Measurements from ENCODE around the gene MAGI2. TPM values are rescaled to one million over a fixed set of nuclear protein-coding genes. Genes with fewer than 3 reads are reported as not detected.
A peak's percentile ranks its signal among the peaks of the same experiment; 100 is the strongest.

MAGI2 gene
- polyA plus RNA-seq: 2.6 TPM
- long read RNA-seq, donor 1: 0 reads
- long read RNA-seq, donor 2: 0 reads
- long read RNA-seq, donor 3: 0 reads
- long read RNA-seq, donor 4: 0 reads
- long read RNA-seq, donor 5: 0 reads
- long read RNA-seq, donor 6, partial matches to known transcripts: 6 of 6 reads
- long read RNA-seq, donor 6, other reads (novel, unspliced or antisense): 0 of 6 reads
- long read RNA-seq, donor 7: 0 reads
- long read RNA-seq, donor 8: 0 reads
- long read RNA-seq, donor 9: 0 reads
- long read RNA-seq, donor 10: 0 reads
- long read RNA-seq, donor 11: 0 reads

DNA sequence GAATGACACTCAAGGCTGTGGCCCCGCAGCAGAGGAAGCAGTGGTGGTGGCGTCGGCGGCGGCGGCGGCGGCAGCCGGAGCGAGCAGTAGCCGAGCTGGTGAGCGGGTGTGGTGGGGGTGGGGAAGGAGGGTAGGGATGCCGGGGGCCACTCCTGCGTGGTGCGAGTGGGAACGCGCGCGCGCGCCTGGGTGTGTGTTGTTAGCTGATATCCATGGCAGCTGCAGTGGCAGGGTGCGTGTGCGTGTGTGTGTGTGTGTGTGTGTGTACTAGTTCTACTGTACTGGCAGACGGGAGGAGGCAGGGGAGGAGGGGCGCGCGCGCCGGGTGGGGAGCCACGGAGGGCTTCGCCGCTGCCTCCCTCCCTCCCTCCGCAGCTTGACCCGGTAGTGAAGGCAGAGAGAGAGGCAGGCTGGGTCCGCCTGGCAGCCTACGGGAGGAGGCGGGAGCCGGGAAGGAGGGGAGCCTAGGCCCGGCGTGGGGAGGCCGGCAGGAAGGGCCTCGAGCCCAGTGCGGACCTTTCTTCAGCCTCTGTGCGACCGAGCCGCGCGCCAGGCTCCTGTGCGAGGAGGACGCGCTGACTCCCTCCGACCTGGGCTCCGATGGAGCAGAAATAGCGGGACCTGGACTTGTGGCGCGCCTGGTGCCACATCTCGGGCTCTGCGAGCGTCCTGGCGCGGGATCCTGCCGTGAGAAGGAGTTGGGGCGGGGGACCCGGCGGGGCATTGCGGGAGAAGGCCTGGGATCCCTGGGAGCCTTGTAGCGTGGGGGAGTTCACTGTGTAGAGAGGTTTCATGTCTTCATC, at the start of gene MAGI2:
TSS of gene MAGI2 (minus strand) at position 110 of the 803 bp plus-strand sequence. CDS start 347 bp downstream, outside the sequence.
- no CpG with 5 or more reads among the region's 67 CpGs for WGBS (ENCODE audit: insufficient coverage, low lambda C conversion rate)
- Histone ChIP-seq H3K4me3 (ENCODE audit: low read length) (peak within 1 kb of the TSS; percentile 68), H3K9me3 (ENCODE audit: control insufficient read depth, low read depth, low read length) (peaks cover 6% of the 10 kb centered on the region), H3K4me1 (ENCODE audit: control insufficient read depth, insufficient read depth, low read length) (no peaks in the 10 kb centered on the region), H3K27ac (ENCODE audit: low read length) (peak within 1 kb of the TSS; percentile 80), H3K36me3 (ENCODE audit: control insufficient read depth, insufficient read depth, low read length) (no peaks in the 10 kb centered on the region), H3K27me3 (ENCODE audit: control insufficient read depth, insufficient read depth, low read length) (peaks cover 47% of the 10 kb centered on the region)
- DNase-seq: peak; percentile 48 to 62

GRCh38 chr7:79502151-79502550, 48.7 kb upstream of the MAGI2 start:
- no CpG with 5 or more reads among the region's 1 CpG for WGBS (ENCODE audit: insufficient coverage, low lambda C conversion rate)
- no peaks in the 10 kb centered on the region for H3K27me3 ChIP-seq (ENCODE audit: control insufficient read depth, insufficient read depth, low read length)
- no peaks in the 10 kb centered on the region for H3K4me1 ChIP-seq (ENCODE audit: control insufficient read depth, insufficient read depth, low read length)
- no peaks in the 10 kb centered on the region for H3K36me3 ChIP-seq (ENCODE audit: control insufficient read depth, insufficient read depth, low read length)
- H3K27ac ChIP-seq (ENCODE audit: low read length): no peak overlapping the region
- no peaks in the 10 kb centered on the region for H3K9me3 ChIP-seq (ENCODE audit: control insufficient read depth, low read depth, low read length)
- H3K4me3 ChIP-seq (ENCODE audit: low read length): no peak overlapping the region
- no peak for DNase-seq

DNA sequence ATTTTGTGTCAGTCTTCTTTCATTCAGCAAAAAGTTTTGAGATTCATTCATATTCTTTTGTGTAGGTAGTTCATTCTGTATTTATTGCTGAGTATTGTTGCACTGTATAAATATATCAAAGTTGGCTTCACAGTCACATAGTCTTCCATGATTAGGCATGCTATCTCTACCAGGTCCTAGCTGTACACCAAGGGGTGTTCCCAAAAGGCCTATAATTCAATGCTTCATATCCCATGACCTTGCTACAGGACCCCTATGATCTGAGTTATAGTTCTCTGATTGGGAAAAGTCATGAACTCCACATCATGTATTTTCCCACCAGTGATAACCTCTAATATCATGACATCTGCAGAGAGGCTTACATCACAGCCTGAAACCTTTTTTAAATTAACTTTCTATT, 47.3 kb upstream of the MAGI2 start:
- no peaks in the 10 kb centered on the region for H3K4me1 ChIP-seq (ENCODE audit: control insufficient read depth, insufficient read depth, low read length)
- no peaks in the 10 kb centered on the region for H3K9me3 ChIP-seq (ENCODE audit: control insufficient read depth, low read depth, low read length)
- no peaks in the 10 kb centered on the region for H3K27me3 ChIP-seq (ENCODE audit: control insufficient read depth, insufficient read depth, low read length)
- no peak for DNase-seq
- no peaks in the 10 kb centered on the region for H3K36me3 ChIP-seq (ENCODE audit: control insufficient read depth, insufficient read depth, low read length)
- H3K4me3 ChIP-seq (ENCODE audit: low read length): no peak overlapping the region
- no peak overlapping the region for H3K27ac ChIP-seq (ENCODE audit: low read length)

DNA sequence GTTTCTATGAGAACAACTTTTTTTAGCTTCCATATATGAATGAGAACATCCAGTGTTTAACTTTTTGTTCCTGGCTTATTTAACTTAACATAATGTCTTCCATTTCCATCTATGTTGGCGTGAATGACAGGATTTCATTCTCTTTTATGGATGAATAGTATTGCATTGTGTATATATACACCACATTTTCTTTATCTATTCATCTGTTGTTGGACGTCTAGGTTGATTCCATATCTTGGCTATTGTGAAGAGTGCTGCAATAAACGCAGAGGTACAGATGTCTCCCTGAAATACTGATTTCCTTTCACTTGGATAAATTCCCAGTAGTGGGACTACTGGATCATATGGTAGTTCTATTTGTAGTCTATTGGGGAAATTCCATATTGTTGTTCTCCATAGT, 44.3 kb upstream of the MAGI2 start:
- no peaks in the 10 kb centered on the region for H3K4me1 ChIP-seq (ENCODE audit: control insufficient read depth, insufficient read depth, low read length)
- 63% methylated on average over 1 of the region's 3 CpGs for WGBS (ENCODE audit: insufficient coverage, low lambda C conversion rate)
- no peaks in the 10 kb centered on the region for H3K9me3 ChIP-seq (ENCODE audit: control insufficient read depth, low read depth, low read length)
- no peaks in the 10 kb centered on the region for H3K36me3 ChIP-seq (ENCODE audit: control insufficient read depth, insufficient read depth, low read length)
- H3K4me3 ChIP-seq (ENCODE audit: low read length): no peak overlapping the region
- no peaks in the 10 kb centered on the region for H3K27me3 ChIP-seq (ENCODE audit: control insufficient read depth, insufficient read depth, low read length)
- no peak for DNase-seq
- H3K27ac ChIP-seq (ENCODE audit: low read length): no peak overlapping the region

GRCh38 chr7:79495544-79496272, 42.2 kb upstream of the MAGI2 start:
- Histone ChIP-seq H3K9me3 (ENCODE audit: control insufficient read depth, low read depth, low read length) (no peaks in the 10 kb centered on the region), H3K4me1 (ENCODE audit: control insufficient read depth, insufficient read depth, low read length) (no peaks in the 10 kb centered on the region), H3K36me3 (ENCODE audit: control insufficient read depth, insufficient read depth, low read length) (no peaks in the 10 kb centered on the region), H3K27ac (ENCODE audit: low read length) (no peak overlapping the region), H3K4me3 (ENCODE audit: low read length) (no peak overlapping the region), H3K27me3 (ENCODE audit: control insufficient read depth, insufficient read depth, low read length) (no peaks in the 10 kb centered on the region)
- 54% methylated on average over 2 of the region's 6 CpGs for WGBS (ENCODE audit: insufficient coverage, low lambda C conversion rate)
- no peak for DNase-seq

- Histone ChIP-seq H3K27ac (ENCODE audit: low read length) (no peak overlapping the region), H3K27me3 (ENCODE audit: control insufficient read depth, insufficient read depth, low read length) (no peaks in the 10 kb centered on the region), H3K4me1 (ENCODE audit: control insufficient read depth, insufficient read depth, low read length) (no peaks in the 10 kb centered on the region), H3K4me3 (ENCODE audit: low read length) (no peak overlapping the region), H3K36me3 (ENCODE audit: control insufficient read depth, insufficient read depth, low read length) (no peaks in the 10 kb centered on the region), H3K9me3 (ENCODE audit: control insufficient read depth, low read depth, low read length) (no peaks in the 10 kb centered on the region)
- WGBS (ENCODE audit: insufficient coverage, low lambda C conversion rate): 50% methylated on average over 2 of the region's 2 CpGs
- no peak for DNase-seq
Observed at GRCh38 chr7:79494046-79494445, 40.6 kb upstream of the MAGI2 start.

DNA sequence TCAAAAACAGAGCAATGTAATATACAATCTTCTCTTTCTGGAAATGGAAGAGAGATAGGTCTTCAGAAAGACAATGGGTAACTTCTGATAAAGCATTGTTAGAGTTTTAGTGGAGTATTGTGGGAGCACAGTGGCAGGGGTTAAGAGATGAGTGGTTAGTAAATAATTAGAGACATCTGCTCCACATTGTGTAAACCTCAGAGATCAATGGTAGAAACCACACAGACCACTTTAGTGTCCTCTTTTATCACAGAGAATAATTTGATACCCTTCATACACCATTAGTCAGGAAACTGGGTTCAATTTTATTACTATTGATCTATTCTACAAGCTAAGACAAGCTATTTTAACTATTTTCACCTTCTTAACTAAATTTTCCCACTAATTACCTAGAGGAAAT, 35.9 kb upstream of the MAGI2 start:
- no peaks in the 10 kb centered on the region for H3K4me1 ChIP-seq (ENCODE audit: control insufficient read depth, insufficient read depth, low read length)
- H3K36me3 ChIP-seq (ENCODE audit: control insufficient read depth, insufficient read depth, low read length): no peaks in the 10 kb centered on the region
- no peaks in the 10 kb centered on the region for H3K9me3 ChIP-seq (ENCODE audit: control insufficient read depth, low read depth, low read length)
- no peak overlapping the region for H3K4me3 ChIP-seq (ENCODE audit: low read length)
- no peak overlapping the region for H3K27ac ChIP-seq (ENCODE audit: low read length)
- no peak for DNase-seq
- H3K27me3 ChIP-seq (ENCODE audit: control insufficient read depth, insufficient read depth, low read length): no peaks in the 10 kb centered on the region

DNA sequence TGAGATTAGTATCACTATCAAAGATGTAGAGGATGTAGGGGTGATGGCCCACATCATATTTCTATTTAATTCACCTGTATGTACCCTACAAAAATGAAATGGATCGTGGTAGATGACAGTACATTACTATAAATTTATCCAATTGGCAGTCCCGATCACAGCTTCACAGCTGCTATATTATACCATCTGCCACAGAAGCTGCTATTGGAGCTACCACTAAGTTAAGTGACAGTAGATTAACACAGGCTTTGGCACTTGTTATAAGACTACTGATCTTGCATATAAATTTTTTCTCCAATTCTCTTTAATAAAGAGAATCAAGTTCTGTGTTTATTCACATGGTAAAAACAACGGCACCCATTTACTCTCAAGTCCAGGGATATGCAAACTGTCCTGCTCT, 24.9 kb upstream of the MAGI2 start:
- no peak for DNase-seq
- no peaks in the 10 kb centered on the region for H3K9me3 ChIP-seq (ENCODE audit: control insufficient read depth, low read depth, low read length)
- no peak overlapping the region for H3K27ac ChIP-seq (ENCODE audit: low read length)
- no peaks in the 10 kb centered on the region for H3K4me1 ChIP-seq (ENCODE audit: control insufficient read depth, insufficient read depth, low read length)
- 80% methylated on average over 1 of the region's 3 CpGs for WGBS (ENCODE audit: insufficient coverage, low lambda C conversion rate)
- H3K4me3 ChIP-seq (ENCODE audit: low read length): no peak overlapping the region
- H3K27me3 ChIP-seq (ENCODE audit: control insufficient read depth, insufficient read depth, low read length): no peaks in the 10 kb centered on the region
- H3K36me3 ChIP-seq (ENCODE audit: control insufficient read depth, insufficient read depth, low read length): no peaks in the 10 kb centered on the region

- Histone ChIP-seq H3K36me3 (ENCODE audit: control insufficient read depth, insufficient read depth, low read length) (no peaks in the 10 kb centered on the region), H3K27me3 (ENCODE audit: control insufficient read depth, insufficient read depth, low read length) (no peaks in the 10 kb centered on the region), H3K4me3 (ENCODE audit: low read length) (no peak overlapping the region), H3K4me1 (ENCODE audit: control insufficient read depth, insufficient read depth, low read length) (no peaks in the 10 kb centered on the region), H3K27ac (ENCODE audit: low read length) (no peak overlapping the region), H3K9me3 (ENCODE audit: control insufficient read depth, low read depth, low read length) (no peaks in the 10 kb centered on the region)
- WGBS (ENCODE audit: insufficient coverage, low lambda C conversion rate): no CpG with 5 or more reads among the region's 1 CpG
- DNase-seq: no peak
Observed at GRCh38 chr7:79475455-79475854, 22.0 kb upstream of the MAGI2 start.

- 86% methylated on average over 1 of the region's 1 CpG for WGBS (ENCODE audit: insufficient coverage, low lambda C conversion rate)
- no peak for DNase-seq
- no peaks in the 10 kb centered on the region for H3K4me1 ChIP-seq (ENCODE audit: control insufficient read depth, insufficient read depth, low read length)
- no peaks in the 10 kb centered on the region for H3K9me3 ChIP-seq (ENCODE audit: control insufficient read depth, low read depth, low read length)
- H3K36me3 ChIP-seq (ENCODE audit: control insufficient read depth, insufficient read depth, low read length): no peaks in the 10 kb centered on the region
- H3K27ac ChIP-seq (ENCODE audit: low read length): no peak overlapping the region
- no peaks in the 10 kb centered on the region for H3K27me3 ChIP-seq (ENCODE audit: control insufficient read depth, insufficient read depth, low read length)
- no peak overlapping the region for H3K4me3 ChIP-seq (ENCODE audit: low read length)
Observed at GRCh38 chr7:79471699-79472098, 18.2 kb upstream of the MAGI2 start.
